ENCODE results near the gene UBXN7.
A peak's percentile ranks its signal among the peaks of the same experiment; 100 is the strongest.
"Not testable (repeated sequence)": the region's sequence is repeated elsewhere in the genome, so short reads cannot be mapped to it uniquely, and the experiment has no call there.

Gene UBXN7

DNA sequence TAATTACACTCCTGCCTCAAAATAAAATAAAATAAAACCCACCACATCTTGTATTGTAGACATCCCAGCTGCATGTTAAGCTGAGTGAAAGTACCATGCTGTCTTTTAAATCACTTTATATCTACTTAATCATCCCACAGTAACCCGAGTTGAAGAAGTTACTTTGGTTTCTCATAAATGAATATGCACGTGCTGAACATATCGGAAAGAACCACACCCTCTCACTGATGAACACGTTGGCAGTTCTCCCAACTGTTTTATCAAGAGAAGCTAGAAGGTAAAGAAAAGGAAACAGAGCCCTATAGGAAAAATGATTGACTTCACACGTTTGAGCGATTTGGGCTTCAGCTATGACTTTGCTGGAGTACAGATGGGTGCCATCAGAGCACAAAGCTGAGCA lies 78.1 kb downstream of the UBXN7 start:
- no peak for DNase-seq

DNA sequence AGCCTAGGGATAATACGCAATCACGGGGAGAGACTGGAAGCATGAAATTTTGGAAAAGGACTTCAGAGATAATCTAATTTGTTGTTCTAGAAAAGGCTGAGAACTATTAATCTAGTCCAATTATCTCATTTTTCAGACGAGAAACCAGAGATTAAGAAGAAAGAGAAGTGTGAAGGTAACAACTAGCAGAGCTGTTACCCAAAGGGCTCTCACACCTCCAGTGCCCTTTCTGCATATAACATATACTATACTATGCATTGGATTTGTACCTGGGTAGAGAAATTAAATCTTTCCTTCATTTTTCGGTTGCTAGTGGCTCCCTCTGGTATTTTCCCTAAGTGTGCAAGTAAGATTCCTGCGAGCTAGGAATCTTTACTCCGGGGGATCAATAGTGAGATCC lies 80.7 kb downstream of the UBXN7 start:
- no peak for DNase-seq

DNA sequence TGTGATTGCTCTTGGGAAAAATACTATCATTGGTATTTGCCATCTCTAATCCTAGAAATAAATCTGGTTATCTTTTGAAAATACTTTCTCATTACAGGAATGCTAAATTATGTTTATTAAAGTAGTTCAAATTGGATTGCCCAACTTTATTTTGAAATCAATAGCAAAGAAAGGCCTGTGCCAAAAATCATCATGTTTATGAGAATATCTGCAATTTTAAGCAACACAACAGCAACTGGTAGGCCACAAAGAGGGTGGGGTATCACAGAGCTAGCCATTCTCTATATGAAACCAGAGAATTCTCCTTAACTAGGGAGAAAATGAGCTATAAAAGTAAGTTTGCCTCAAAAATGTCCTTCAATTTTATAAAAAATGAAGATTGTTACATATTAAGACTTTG lies 82.2 kb downstream of the UBXN7 start:
- no peak for DNase-seq

DNA sequence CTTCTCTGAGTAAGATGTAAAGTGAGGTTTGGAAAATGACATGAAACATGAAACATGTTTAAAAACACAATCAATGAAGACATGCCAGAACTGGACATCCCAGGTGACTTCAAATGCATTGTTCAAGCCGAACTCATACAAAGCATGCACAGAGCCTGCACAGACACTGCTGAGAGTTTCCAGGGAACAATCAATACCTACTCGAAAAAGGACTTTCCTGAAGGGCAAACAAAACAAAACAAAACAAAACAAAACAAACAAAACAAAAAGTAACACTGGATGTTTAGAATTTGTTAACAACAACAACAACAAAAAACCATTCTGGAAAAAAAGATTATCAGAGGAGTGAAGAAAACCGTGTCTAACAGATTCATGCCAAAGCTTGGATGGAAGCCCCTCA lies 83.5 kb downstream of the UBXN7 start:
- no peak for DNase-seq

GRCh38 chr3:196344663-196345062 lies 87.6 kb downstream of the UBXN7 start:
- no peak for DNase-seq

DNA sequence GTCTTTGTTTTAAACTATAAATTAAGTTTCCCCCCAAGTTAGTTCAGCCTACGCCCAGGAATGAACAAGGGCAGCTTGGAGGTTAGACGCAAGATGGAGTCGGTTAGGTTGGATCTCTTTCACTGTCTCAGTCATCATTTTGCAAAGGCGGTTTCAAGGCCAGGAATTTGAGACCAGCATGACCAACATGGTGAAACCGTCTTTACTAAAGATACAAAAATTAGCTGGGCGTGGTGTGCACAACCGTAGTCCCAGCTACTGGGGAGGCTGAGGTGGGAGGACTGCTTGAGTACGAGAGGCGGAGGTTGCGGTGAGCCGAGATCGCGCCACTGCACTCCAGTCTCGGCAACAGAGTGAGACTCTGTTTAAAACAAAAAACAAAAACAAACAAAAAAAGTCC lies 88.3 kb downstream of the UBXN7 start:
- DNase-seq: not testable (repeated sequence)

DNA sequence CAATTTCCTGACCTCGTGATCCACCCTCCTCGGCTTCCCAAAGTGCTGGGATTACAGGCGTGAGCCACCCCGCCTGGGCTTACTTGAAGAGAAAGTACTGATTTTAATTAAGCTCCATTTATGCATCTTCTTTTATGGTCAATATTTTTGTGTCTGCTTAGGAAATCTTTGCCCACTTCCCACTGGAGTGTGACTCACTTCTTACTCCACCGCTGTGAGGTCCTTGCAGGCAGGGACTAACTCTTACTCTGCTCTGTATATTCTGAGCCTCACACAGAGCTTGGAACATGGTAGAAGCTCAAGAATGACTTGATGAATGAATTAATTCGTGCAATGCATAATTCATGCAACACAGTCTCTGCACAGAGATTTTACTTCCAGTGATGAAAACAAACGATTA lies 91.1 kb downstream of the UBXN7 start:
- no peak for DNase-seq

- DNase-seq: no peak
Measured at GRCh38 chr3:196340466-196340865, 91.8 kb downstream of the UBXN7 start.

- no peak for DNase-seq
Measured at GRCh38 chr3:196339493-196340254, 92.6 kb downstream of the UBXN7 start.

DNA sequence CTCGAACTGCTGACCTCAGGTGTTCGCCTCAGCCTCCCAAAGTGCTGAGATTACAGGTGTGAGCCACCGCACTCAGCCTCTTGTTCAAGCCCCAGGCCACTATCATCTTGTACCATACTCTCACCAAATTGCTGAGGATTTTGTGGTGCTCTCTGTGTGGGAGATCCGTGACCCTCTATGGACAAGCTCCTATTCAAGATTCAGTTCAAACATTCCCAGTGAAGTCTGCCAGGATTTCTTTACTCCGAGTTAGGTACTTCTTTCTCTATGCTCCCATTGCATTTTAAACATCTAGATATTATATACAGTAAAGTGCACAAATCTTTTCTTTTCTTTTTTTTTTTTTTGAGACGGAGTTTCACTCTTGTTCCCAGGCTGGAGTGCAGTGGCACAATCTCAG lies 93.2 kb downstream of the UBXN7 start:
- no peak for DNase-seq

DNA sequence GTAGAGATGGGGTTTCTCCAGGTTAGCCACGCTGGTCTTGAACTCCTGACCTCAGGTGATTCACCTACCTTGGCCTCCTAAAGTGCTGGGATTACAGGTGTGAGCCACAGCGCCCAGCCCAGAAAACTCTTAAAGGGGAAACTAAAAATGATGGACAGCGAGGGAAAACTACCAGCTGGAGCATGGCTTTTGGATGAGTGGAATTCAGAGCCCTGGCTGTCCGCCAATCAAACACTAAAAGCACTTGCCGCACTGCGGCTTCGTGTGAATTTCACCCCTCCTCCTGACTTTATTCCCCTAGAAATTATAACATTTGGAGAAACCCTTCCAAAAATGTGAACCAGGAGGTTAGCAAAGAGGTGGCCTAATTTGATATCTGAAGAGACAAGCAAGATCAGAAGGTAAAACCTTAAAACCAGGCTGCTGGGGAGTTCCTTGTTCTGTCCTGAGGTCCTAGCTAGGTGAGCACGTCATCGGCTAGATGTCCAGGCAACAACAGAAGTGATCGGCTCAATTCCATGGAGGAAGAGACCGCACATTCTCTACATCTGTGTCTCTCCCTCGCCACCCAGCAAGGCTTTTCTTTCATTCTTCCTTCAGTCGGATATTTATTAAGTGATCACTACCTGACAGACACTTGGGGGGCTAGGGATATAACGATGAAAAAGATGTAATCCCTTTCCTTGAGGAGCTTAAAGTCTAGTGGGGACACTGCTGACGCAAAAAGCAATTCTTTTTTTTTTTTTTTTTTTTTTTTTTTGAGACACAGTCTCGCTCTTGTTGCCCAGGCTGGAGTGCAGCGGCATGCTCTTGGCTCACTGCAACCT lies 95.7 kb downstream of the UBXN7 start:
- DNase-seq: no peak

DNA sequence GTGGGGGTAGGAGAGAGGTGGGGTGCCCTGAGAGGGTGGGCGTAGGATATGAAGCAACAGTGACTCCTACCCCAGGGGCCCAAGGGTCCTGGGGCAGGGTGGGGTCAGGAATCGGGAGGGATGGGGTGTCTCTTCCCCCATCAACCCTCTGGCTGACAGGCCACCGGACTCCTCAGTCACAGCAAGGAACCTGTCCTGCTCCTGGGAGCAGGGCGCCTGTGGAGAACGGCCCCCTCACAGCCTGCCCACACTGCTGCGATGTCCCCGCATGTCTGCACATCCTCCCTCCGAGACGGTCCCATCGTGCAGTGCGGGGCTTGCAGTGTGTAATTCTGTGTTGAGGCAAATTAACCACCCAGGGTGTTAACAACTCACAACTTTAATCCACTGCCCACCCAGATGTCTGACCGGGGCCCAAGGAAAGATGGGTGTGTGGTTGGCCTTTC lies 96.7 kb downstream of the UBXN7 start:
- DNase-seq: no peak

DNA sequence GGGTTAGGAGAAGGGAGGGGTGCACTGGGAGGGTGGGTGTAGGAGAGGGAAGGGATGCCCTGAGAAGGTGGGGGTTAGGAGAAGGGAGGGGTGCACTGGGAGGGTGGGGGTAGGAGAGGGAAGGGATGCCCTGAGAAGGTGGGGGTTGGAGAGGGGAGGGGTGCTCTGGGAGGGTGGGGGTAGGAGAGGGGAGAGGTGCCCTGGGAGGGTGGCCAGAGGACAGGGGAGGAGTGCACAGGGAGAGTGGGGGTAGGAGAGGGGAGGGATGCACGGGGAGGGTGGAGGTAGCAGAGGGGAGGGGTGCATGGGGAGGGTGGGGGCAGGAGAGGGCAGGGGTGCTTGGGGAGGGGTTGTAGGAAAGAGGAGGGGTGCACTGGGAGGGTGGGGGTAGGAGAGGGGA lies 97.2 kb downstream of the UBXN7 start:
- DNase-seq: no peak

GRCh38 chr3:196332168-196332567 lies 100.1 kb downstream of the UBXN7 start:
- DNase-seq: no peak

- no peak for DNase-seq
Measured at GRCh38 chr3:196327405-196327804, 104.8 kb downstream of the UBXN7 start.

- no peak for DNase-seq
Measured at GRCh38 chr3:196326936-196327335, 105.3 kb downstream of the UBXN7 start.

DNA sequence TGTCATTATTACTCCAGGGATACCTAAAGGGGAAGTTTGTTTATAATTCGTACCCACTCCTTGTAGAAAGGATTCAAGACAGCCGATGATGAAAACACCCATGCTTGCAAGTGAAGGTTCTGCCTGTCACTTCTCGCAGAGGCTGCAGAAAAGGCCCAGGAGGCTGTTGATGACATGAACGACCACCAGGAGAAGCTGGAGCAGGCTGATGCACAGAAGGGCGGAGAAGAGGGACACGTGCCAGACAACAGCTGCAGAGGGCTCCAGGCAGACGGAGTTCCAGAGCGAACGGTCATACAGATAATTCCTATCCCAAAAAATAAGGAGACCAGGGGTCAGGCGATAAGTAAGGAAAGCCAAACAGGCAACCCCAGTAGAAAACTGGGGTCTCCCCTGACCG lies 108.5 kb downstream of the UBXN7 start:
- DNase-seq: no peak

DNA sequence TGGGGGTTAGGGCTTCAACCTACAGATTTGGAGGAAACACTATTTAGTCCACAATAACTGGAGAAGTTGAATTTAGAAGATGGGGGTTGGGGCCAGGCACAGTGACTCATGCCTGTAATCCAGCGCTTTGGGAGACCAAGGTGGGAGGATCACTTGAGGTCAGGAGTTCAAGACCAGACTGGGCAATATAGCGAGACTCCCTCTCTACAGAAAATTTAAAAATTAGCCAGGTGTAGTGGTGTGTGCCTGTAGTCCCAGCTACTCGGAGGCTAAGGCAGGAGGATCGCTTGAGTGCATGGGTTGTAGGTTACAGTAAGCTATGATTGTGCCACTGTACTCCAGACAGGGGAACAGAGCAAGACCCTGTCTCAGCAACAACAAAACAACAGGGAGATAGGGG lies 109.2 kb downstream of the UBXN7 start:
- DNase-seq: no peak

- DNase-seq: no peak
Measured at GRCh38 chr3:196321162-196321561, 111.1 kb downstream of the UBXN7 start.

- DNase-seq: no peak
Measured at GRCh38 chr3:196320137-196320536, 112.1 kb downstream of the UBXN7 start.

DNA sequence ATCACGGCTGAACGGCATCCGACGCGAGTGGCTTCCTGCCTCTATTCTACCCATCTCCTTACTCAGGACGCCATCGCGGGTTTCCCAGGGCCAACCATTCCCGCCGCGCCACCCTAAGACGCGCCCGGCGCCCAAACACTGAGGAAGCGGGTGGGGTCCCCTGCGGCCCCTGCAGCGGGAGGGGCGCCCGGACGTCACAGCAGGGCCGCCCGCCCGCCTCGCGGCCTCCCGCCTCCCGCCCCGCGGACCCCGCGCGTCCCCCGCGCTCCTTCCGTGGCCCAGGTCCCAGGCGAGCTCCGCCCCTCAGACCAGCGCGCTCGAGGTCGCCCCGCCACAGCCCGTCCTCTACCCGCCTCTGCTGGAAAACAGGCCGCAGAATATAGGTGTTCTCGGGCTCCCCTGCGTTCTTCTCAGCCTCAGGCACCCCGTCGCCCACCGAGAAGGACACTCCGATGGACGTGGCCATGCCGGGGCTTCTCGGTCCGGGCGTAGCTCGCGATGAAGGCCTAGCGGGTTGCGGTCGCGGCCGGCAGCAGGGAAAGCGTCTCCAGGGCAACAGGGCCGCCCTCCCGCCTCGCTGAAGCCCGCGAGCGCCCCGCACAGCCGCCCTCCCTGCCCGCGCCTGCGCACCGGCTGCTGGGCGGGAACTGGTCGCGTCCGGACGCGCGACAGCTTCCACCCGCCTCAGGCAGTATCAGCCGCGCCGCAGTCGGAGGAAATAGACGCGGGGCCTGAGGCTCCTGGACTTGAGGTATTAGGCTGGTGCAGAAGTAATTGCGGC lies 114.3 kb downstream of the UBXN7 start, which contains the start of gene DYNLT2B:
DYNLT2B (minus strand) TSS at position 554 of the 781 bp plus-strand sequence; CDS start at position 466, 88 bp downstream.
- DNase-seq: peak; percentile 83

GRCh38 chr3:196316799-196317686 lies 115.2 kb downstream of the UBXN7 start:
- DNase-seq: not testable (repeated sequence)

Measured in activated gamma-delta T cell treated with Interleukin-2 at 50 U/mL for 16 hours (primary cell).